ENCODE results near the gene MGAT5.
"Not testable (repeated sequence)": the region's sequence is repeated elsewhere in the genome, so short reads cannot be mapped to it uniquely, and the experiment has no call there.

Gene MGAT5

DNA sequence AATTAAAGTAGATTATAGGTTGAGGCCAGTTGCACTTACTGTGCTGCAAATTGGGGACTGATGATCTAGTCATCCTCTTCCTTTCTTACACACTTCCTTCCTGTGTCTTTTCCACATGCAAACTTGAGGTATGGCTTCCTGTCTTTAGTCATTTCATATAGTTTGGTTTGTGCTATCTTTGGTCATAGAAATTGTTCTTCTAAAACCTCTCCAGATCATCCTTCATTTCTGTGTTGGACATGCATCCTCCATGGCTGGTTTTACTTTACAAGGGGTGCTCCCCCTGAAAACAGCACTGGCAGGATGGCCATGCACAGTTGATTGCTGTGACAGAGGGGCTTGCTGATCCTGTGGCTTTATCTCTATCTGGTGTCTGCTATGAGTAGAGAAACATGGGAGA, 36.5 kb downstream of the MGAT5 start:
- Mint-ChIP-seq H3K27me3 (no peaks in the 10 kb centered on the region), H3K9me3 (no peaks in the 10 kb centered on the region), H3K27ac (no peak overlapping the region), H3K36me3 (peaks cover 14% of the 10 kb centered on the region), H3K4me1 (peaks cover 23% of the 10 kb centered on the region), H3K4me3 (no peak overlapping the region)
- ATAC-seq, result peak; percentile 79

DNA sequence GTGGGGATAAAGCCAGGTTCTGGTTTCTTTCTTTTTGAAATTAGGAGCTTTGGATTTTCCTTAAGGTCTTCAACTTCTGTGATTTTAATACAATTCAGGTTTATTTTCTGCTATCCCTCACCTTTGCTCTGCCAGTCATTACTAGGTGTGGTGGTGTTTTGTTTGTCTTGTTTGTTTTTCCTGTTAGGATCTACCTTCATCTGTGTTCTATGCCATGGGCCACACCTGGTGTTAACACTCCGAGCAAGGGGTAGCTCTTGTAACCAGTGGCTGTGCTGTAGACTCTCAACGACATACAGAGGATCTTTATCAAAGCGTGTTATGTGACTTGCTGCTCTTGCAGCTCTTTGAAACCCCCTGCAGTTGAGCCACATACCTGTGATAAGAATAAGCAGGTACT, 38.6 kb downstream of the MGAT5 start:
- H3K4me3 Mint-ChIP-seq, result peak overlapping the region; percentile 38

DNA sequence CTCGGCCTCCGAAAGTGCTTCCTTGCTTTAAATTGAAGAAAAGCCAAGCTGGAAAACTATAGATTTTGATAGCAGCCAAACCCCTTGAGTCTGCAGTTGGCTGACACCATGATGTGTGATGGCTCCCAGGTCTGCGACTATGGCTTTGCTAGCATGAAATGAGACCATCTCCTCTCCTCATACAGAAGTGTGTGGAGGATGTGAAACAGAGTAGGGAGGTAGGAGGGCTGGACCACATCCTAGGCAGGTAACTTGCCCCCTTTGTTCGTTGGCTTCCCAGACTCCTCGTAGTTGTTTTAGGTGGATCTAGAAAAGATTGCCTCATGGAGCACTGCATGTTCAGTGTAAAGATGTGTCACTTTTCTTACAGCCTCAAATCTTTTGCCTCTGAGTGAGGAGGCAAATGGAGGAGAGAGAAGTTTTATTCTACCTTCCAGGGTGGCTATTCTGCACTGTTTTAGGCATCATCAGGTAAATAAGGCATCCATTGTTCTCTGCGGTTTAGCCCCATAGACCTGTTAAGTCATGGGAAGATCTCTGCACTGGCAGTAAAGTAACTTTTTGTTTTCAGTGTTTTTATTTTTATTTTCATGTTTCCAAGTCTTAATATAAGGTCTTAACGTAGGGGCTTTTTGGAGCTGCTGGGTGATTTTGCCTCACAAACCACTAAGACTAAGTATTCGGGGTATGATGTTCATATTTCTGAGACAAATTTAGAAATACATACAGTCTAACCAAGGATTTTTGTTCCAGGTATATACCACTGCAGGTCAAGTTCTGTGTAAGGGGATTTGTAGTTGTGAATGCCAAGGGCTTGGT, 40.1 kb downstream of the MGAT5 start:
- Mint-ChIP-seq H3K4me3 (no peak overlapping the region), H3K27me3 (no peaks in the 10 kb centered on the region), H3K27ac (no peak overlapping the region), H3K9me3 (no peaks in the 10 kb centered on the region), H3K4me1 (peaks cover 47% of the 10 kb centered on the region), H3K36me3 (peaks cover 21% of the 10 kb centered on the region)
- peak; percentile 55 for ATAC-seq

More for the DNA sequence above, 38.6 kb downstream of the MGAT5 start:
- H3K4me1 Mint-ChIP-seq, result peaks cover 40% of the 10 kb centered on the region
- H3K36me3 Mint-ChIP-seq, result peaks cover 14% of the 10 kb centered on the region
- no peak for ATAC-seq
- no peaks in the 10 kb centered on the region for H3K9me3 Mint-ChIP-seq
- H3K27ac Mint-ChIP-seq, result no peak overlapping the region
- no peaks in the 10 kb centered on the region for H3K27me3 Mint-ChIP-seq

DNA sequence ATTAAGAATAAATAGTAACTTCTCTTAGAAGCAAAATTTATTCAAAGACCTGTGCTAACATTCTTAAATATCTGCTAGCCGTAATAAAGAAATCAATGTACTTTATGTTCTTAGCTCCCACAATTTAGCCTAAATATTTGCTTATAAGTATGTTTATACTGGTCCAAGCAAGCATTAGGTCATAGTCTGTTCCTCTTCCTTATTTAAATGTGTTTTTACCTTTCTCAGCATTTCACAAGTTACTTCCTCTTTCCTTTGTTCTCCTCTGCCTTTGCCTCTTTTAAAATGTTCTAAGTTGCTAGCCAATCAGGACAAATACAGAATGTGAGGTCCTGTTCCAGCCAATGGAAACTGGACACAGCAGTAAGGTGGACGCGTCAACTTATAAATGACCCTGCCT, 40.7 kb downstream of the MGAT5 start:
- peaks cover 26% of the 10 kb centered on the region for H3K36me3 Mint-ChIP-seq
- H3K27ac Mint-ChIP-seq, H3K9me3 Mint-ChIP-seq, ATAC-seq, H3K27me3 Mint-ChIP-seq: not testable (repeated sequence)
- H3K4me3 Mint-ChIP-seq, result peak overlapping the region; percentile 21
- H3K4me1 Mint-ChIP-seq, result peaks cover 53% of the 10 kb centered on the region

DNA sequence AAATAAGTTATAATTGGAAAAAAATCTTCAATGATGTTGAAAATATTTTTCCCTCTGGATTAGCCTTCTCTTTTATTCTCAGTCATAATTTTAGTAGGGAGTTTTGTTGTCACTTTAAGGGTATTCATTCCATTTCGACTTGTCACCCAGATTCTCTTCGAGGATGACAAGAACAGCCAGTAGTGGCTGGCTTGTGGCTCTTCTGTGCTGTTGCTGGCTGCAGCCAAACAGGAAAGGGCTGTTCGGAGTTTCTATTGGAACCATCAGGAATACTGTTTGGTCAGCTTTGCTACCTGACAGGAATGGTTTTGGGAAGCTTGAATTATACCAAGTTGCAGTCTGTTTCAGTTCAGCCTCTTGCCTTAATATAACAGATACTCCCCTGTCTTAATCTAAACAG, 41.6 kb downstream of the MGAT5 start:
- no peak overlapping the region for H3K27ac Mint-ChIP-seq
- peaks cover 61% of the 10 kb centered on the region for H3K4me1 Mint-ChIP-seq
- no peaks in the 10 kb centered on the region for H3K9me3 Mint-ChIP-seq
- H3K27me3 Mint-ChIP-seq, result no peaks in the 10 kb centered on the region
- no peak overlapping the region for H3K4me3 Mint-ChIP-seq
- ATAC-seq, result no peak
- peaks cover 30% of the 10 kb centered on the region for H3K36me3 Mint-ChIP-seq

DNA sequence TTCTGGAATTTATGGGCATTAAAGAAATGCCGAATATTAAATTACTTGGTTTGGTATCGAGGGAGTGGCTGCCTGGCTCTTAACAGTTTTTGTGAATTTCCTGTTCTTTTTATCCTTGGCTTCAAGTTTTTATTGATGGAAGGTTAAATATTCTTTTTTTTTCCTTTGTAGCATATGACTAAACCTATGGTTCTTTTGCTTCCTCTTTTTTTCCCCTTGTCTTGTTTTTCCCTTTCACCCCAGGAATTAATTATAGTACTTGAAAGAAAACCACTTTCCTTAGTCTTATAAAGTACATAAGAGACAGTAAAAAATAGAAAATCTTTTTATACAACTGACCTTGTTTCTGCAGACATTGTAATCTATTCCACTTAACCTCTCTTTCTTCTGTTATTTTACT, 42.4 kb downstream of the MGAT5 start:
- Mint-ChIP-seq H3K4me1 (peaks cover 70% of the 10 kb centered on the region), H3K9me3 (no peaks in the 10 kb centered on the region), H3K27me3 (no peaks in the 10 kb centered on the region), H3K4me3 (no peak overlapping the region), H3K36me3 (peaks cover 24% of the 10 kb centered on the region), H3K27ac (no peak overlapping the region)
- ATAC-seq, result no peak

DNA sequence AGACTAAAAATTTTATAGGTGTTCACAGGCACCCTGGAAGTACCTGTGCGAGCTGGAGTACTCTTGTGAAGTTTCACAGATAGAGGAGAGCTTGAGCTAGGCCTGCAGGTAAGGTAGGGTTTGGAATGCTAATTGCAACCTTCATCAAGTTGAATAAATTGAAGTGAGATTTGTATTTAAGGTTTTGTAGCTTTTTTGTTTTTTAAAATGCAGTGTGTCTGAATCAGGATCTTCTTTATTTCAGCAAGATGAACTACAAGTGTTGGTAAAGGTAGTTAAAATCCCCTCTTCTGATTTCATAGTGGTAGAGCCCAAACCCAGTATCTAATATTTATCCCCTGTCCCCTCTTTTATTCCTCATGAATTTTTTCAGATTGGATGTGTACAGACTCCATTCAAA, 45.5 kb downstream of the MGAT5 start:
- peaks cover 34% of the 10 kb centered on the region for H3K36me3 Mint-ChIP-seq
- no peak overlapping the region for H3K4me3 Mint-ChIP-seq
- ATAC-seq, result no peak
- no peaks in the 10 kb centered on the region for H3K27me3 Mint-ChIP-seq
- peaks cover 80% of the 10 kb centered on the region for H3K4me1 Mint-ChIP-seq
- no peaks in the 10 kb centered on the region for H3K9me3 Mint-ChIP-seq
- H3K27ac Mint-ChIP-seq, result peak overlapping the region; percentile 53

DNA sequence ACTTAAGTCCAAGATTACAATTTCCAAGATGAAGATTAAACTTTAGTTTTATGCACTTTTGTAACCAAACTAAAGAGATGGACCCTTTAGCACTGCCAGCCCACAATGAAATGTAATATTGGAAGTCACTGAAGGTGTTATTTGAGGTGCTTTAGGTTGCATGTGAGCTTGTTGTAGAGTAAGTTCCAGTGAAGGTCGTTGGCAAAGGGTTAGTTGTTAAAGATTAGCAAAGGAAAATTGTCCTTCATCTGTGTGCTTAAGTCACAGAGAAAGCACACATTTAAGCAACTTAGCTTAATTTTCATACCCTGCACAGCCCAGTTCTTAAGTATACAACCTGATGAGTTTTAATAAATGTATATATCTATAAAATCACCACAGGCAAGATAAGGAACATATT, 46.7 kb downstream of the MGAT5 start:
- no peaks in the 10 kb centered on the region for H3K27me3 Mint-ChIP-seq
- no peaks in the 10 kb centered on the region for H3K9me3 Mint-ChIP-seq
- H3K4me3 Mint-ChIP-seq, result no peak overlapping the region
- H3K36me3 Mint-ChIP-seq, result peaks cover 38% of the 10 kb centered on the region
- ATAC-seq, result no peak
- H3K27ac Mint-ChIP-seq, result peak overlapping the region; percentile 19
- peaks cover 79% of the 10 kb centered on the region for H3K4me1 Mint-ChIP-seq

DNA sequence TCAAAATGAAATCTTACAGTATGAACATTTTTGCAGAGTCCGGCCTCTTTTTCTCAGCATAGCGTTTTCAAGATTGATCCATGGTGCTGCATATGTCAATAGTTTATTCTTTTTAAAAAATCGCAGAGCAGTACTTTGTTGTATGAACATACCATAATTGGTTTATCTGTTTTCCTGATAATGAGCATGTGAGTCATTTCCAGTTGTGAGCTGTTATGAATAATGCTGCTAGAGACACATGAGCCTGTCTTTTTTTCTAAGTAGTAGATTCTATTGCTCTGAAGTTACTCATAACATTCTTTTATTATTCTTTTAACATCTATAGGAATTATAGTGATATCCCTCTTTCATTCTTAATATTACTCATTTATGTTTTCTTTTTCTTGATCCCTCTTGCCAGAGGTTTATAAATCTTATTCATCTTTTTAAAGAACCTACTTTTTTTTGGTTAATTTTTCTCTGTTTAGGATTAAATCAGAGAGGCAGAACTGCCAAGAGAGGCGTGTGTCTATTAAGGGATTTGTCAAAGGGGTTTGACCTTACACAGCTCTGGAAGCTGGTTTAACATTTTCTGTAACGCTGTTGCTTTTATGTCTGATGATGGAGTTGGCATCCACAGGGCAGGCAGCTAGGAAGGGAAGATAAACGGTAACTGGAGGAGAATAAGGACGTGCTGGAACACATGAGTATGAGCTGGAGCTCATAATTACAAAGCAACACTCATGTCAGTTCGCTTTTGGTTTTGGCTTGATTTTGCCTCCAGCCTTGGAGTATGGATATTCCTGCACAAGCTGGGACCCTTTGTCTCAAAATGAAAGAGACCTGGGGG, 47.4 kb downstream of the MGAT5 start:
- no peak for ATAC-seq
- H3K36me3 Mint-ChIP-seq, result peaks cover 41% of the 10 kb centered on the region
- no peaks in the 10 kb centered on the region for H3K9me3 Mint-ChIP-seq
- H3K4me1 Mint-ChIP-seq, result peaks cover 75% of the 10 kb centered on the region
- no peaks in the 10 kb centered on the region for H3K27me3 Mint-ChIP-seq
- H3K27ac Mint-ChIP-seq, result peak overlapping the region; percentile 19
- no peak overlapping the region for H3K4me3 Mint-ChIP-seq

DNA sequence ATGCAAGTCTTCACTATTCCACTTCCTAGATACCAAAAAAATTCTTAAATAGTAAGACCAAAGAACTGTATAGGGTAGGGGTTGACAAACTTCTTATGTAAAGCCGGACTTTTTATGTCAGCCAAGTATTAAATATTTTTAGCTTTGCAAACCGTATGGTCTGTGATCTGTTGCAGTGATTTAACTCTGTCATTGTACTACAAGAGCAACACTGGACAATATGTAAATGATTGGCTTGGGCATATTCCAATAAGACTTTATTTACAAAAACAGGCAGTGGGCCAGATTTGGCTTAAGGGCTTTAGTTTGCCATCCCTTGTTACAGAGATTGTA, 48.0 kb downstream of the MGAT5 start:
- no peak for ATAC-seq
- peaks cover 39% of the 10 kb centered on the region for H3K36me3 Mint-ChIP-seq
- no peaks in the 10 kb centered on the region for H3K9me3 Mint-ChIP-seq
- H3K27me3 Mint-ChIP-seq, result no peaks in the 10 kb centered on the region
- H3K4me3 Mint-ChIP-seq, result no peak overlapping the region
- peaks cover 73% of the 10 kb centered on the region for H3K4me1 Mint-ChIP-seq
- peak overlapping the region; percentile 88 for H3K27ac Mint-ChIP-seq

DNA sequence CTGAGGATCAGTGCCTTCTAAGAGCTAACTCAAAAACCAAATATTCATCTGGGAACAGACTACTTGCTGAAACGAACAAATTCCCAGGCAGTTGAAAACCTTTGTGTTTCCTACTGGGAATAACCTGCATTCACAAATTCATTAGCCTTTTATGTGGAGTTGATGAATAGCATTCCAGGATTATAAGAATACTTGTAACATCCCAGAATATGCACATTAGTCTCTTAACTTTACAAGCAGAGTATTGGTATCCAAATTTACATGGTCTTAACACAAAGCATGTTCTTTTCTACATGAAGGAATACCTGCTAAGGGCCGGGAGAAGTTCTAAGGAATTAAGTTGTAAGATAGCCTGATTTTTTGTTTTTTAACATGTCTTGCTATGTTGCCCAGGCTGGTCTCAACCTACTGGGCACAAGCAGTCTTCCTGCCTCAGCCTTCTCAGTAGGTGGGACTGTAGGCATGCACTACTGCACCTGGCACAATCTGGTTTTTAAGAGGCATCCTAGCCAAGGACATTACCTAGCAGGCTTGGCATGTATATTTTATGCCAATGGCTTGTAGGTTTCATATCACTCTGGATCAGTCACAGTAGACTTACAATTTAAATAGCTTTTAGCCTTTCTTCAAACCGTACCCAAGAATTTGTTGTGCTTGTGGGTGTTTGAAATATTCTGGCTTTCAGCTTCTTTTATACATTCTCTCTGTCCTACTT, 50.7 kb downstream of the MGAT5 start:
- H3K27ac Mint-ChIP-seq, result no peak overlapping the region
- H3K9me3 Mint-ChIP-seq, result peaks cover 3% of the 10 kb centered on the region
- no peak for ATAC-seq
- no peaks in the 10 kb centered on the region for H3K27me3 Mint-ChIP-seq
- H3K4me3 Mint-ChIP-seq, result no peak overlapping the region
- H3K4me1 Mint-ChIP-seq, result peaks cover 77% of the 10 kb centered on the region
- H3K36me3 Mint-ChIP-seq, result peaks cover 36% of the 10 kb centered on the region

DNA sequence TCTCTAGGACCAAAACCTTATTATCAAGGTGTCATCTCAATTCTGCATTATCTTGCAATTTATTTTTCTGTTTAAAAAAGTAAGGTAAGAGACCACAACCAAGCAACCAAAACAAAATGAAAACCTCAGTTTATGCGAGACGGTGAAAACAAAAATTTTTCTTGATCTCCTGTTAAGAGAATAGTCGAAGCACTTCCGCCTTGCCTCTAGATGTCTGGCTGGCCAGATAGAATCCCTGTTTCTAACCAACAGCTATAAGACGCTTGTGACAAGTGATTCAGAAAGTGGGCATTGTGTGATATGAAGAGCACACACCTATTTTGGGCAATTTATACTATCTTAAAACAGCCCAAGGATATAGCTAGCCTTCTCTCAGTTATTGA, 51.2 kb downstream of the MGAT5 start:
- Mint-ChIP-seq H3K27me3 (no peaks in the 10 kb centered on the region), H3K27ac (no peak overlapping the region), H3K4me1 (peaks cover 77% of the 10 kb centered on the region), H3K4me3 (no peak overlapping the region), H3K36me3 (peaks cover 36% of the 10 kb centered on the region), H3K9me3 (peaks cover 3% of the 10 kb centered on the region)
- no peak for ATAC-seq

DNA sequence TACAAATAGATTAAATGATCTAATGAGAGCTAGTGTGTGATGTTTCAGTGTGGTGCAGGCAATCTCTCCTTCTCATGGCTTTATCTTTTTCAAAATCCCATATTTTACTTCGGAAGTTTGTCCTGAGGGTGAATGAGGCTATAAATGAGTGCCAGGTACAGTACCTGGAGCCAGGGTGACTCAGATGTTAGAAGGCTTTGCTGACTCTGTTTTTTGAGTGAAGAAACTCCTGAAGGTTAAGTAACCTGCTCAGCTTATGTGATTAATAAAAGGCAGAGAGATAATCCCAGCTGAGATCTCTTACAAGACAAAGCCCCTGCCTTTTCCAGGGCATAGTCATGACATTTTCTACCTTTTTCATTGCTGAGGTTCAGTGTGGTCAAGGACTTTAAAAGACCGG, 52.6 kb downstream of the MGAT5 start:
- Mint-ChIP-seq H3K4me1 (peaks cover 75% of the 10 kb centered on the region), H3K27ac (no peak overlapping the region), H3K9me3 (peaks cover 3% of the 10 kb centered on the region), H3K4me3 (no peak overlapping the region), H3K27me3 (no peaks in the 10 kb centered on the region), H3K36me3 (peaks cover 41% of the 10 kb centered on the region)
- no peak for ATAC-seq

DNA sequence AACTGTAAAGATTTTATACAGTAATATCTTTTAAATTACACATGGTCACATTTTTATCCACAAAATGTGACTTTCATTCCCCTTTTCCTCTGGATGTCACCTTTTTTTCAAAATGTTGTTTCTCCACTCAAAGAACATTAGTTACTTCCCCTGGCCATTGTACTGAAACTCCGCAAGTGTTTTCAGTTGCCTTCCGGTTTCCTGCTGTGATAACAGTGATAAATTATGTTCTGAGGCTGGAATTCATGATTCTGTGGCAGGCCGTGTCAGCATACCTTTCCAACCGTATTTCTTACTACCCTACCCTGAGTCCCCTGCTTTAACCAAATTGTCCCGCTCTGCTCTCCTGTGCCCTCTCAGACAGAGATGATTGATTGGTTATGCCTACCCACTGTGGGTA, 53.5 kb downstream of the MGAT5 start:
- Mint-ChIP-seq H3K9me3 (peaks cover 3% of the 10 kb centered on the region), H3K27ac (no peak overlapping the region), H3K4me3 (no peak overlapping the region), H3K27me3 (no peaks in the 10 kb centered on the region), H3K4me1 (peaks cover 77% of the 10 kb centered on the region), H3K36me3 (peaks cover 47% of the 10 kb centered on the region)
- ATAC-seq, result no peak
